ENCODE results near the gene TUBB.

- TF ChIP-seq CEBPB (IDR thresholded peaks at IDR 0.05; ENCODE audit: low read depth, low read length) (no peak), JUN (IDR thresholded peaks at IDR 0.05; ENCODE audit: low read depth, low read length) (no peak), POLR2A (IDR thresholded peaks at IDR 0.05; ENCODE audit: control extremely low read depth in 1 of 2, low read depth in 2 of 2, low read length in 2 of 2) (no peak), POLR2AphosphoS5 (IDR thresholded peaks at IDR 0.05; ENCODE audit: low read depth, low read length) (no peak), TBP (IDR thresholded peaks at IDR 0.05; ENCODE audit: low read depth, low read length) (no peak), EP300 (IDR thresholded peaks at IDR 0.05; ENCODE audit: borderline replicate concordance in 1 of 2, low read depth in 2 of 2, low read length in 2 of 2) (no peak), GABPA (IDR thresholded peaks at IDR 0.05; ENCODE audit: borderline replicate concordance, insufficient read depth, low read length) (no peak), SRF (IDR thresholded peaks at IDR 0.05; ENCODE audit: low read depth, low read length) (no peak), PHF8 (conservative IDR thresholded peaks at IDR 0.05; ENCODE audit: low read depth, low read length) (no peak), SP2 (IDR thresholded peaks at IDR 0.05; ENCODE audit: low read length) (no peak)
- TF ChIP-seq, protein P1, sequence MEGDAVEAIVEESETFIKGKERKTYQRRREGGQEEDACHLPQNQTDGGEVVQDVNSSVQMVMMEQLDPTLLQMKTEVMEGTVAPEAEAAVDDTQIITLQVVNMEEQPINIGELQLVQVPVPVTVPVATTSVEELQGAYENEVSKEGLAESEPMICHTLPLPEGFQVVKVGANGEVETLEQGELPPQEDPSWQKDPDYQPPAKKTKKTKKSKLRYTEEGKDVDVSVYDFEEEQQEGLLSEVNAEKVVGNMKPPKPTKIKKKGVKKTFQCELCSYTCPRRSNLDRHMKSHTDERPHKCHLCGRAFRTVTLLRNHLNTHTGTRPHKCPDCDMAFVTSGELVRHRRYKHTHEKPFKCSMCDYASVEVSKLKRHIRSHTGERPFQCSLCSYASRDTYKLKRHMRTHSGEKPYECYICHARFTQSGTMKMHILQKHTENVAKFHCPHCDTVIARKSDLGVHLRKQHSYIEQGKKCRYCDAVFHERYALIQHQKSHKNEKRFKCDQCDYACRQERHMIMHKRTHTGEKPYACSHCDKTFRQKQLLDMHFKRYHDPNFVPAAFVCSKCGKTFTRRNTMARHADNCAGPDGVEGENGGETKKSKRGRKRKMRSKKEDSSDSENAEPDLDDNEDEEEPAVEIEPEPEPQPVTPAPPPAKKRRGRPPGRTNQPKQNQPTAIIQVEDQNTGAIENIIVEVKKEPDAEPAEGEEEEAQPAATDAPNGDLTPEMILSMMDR (IDR thresholded peaks at IDR 0.05; ENCODE audit: control extremely low read depth in 1 of 3, insufficient read depth in 1 of 3, low read depth in 1 of 3, low read length in 3 of 3): no peak
- TF ChIP-seq, protein P2, sequence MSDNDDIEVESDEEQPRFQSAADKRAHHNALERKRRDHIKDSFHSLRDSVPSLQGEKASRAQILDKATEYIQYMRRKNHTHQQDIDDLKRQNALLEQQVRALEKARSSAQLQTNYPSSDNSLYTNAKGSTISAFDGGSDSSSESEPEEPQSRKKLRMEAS (IDR thresholded peaks at IDR 0.05): no peak
Observed at GRCh38 chr6:30738532-30738931, 18.4 kb downstream of the TUBB start.
